ENCODE data around the gene UBE2G1.

The UBE2G1 gene

DNA sequence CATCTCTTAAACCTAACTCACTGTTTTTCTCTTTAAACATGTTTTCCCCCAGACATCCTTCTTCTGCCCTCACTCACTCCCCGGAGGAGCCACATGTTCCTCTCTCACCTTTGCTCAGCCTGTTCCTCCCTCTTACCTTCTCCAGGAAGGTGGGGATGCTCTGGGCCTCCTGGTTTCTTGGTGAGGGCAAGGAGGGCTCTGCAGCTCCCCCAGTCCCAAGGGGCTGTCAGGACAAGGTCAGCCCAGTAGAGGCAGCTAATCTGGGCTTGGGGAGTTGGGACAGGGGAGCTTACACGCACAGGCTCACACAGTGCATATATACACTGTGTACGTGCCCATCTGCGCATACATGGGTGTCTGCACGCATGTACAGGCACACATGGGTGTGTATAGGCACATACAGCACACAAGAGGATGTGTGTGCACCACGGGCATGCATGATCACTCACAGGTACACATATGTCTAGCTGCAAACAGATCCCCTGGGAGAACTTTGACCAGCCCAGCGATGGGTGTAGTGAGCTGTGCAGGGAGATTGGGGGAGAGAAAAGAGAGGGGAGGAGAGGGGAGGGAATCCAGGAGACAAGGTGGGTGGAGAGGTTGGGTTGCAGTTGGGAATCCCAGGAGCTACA is 38.7 kb upstream of the UBE2G1 start:
- no peak overlapping the region for H3K4me2 ChIP-seq (ENCODE audit: low read length)
- H3K79me2 ChIP-seq (ENCODE audit: low read length) = no peaks in the 10 kb centered on the region
- no peak overlapping the region for H3K4me3 ChIP-seq (ENCODE audit: low read length)
- H3K27ac ChIP-seq (ENCODE audit: low read length) = no peak overlapping the region
- no peaks in the 10 kb centered on the region for H3K4me1 ChIP-seq (ENCODE audit: low read length)
- no peaks in the 10 kb centered on the region for H4K20me1 ChIP-seq (ENCODE audit: insufficient read depth, low read length)
- no peaks in the 10 kb centered on the region for H3K9me3 ChIP-seq (ENCODE audit: insufficient read depth, low read length)
- TF ChIP-seq, protein P1, sequence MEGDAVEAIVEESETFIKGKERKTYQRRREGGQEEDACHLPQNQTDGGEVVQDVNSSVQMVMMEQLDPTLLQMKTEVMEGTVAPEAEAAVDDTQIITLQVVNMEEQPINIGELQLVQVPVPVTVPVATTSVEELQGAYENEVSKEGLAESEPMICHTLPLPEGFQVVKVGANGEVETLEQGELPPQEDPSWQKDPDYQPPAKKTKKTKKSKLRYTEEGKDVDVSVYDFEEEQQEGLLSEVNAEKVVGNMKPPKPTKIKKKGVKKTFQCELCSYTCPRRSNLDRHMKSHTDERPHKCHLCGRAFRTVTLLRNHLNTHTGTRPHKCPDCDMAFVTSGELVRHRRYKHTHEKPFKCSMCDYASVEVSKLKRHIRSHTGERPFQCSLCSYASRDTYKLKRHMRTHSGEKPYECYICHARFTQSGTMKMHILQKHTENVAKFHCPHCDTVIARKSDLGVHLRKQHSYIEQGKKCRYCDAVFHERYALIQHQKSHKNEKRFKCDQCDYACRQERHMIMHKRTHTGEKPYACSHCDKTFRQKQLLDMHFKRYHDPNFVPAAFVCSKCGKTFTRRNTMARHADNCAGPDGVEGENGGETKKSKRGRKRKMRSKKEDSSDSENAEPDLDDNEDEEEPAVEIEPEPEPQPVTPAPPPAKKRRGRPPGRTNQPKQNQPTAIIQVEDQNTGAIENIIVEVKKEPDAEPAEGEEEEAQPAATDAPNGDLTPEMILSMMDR (IDR thresholded peaks at IDR 0.05; ENCODE audit: low read depth, low read length) = no peak
- no peak for TF ChIP-seq EZH2phosphoT487 (IDR thresholded peaks at IDR 0.05; ENCODE audit: low read depth)
- H3K9ac ChIP-seq (ENCODE audit: low read length) = no peak overlapping the region
- no peak overlapping the region for H2AFZ ChIP-seq (ENCODE audit: low read depth, low read length)
- no peaks in the 10 kb centered on the region for H3K27me3 ChIP-seq (ENCODE audit: low read depth, low read length)
- no peaks in the 10 kb centered on the region for H3K36me3 ChIP-seq (replicated peaks; ENCODE audit: low read depth, low read length)

DNA sequence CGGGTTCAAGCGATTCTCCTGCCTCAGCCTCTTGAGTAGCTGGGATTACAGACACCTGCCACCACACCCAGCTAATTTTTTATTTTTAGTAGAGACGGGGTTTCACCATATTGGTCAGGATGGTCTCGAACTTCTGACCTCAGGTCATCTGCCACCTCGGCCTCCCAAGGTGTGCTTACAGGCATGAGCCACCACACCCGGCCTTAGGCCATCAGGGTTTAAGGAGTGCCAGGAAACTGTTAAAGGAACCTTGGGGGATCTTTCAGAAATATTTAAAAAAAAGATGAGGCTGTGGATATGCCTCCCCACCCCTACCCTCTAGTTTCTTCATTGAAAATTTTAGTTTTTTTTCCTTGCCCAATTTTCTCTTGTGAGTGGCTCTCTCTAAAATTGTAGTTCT is 31.4 kb upstream of the UBE2G1 start:
- TF ChIP-seq, protein P1 (IDR thresholded peaks at IDR 0.05; ENCODE audit: low read depth, low read length) = no peak
- TF ChIP-seq EZH2phosphoT487 (IDR thresholded peaks at IDR 0.05; ENCODE audit: low read depth) = no peak
- H2AFZ ChIP-seq (ENCODE audit: low read depth, low read length) = no peak overlapping the region
- H3K4me3 ChIP-seq (ENCODE audit: low read length) = no peak overlapping the region
- no peaks in the 10 kb centered on the region for H3K79me2 ChIP-seq (ENCODE audit: low read length)
- peaks cover 41% of the 10 kb centered on the region for H3K4me1 ChIP-seq (ENCODE audit: low read length)
- H3K9ac ChIP-seq (ENCODE audit: low read length) = no peak overlapping the region
- no peak overlapping the region for H3K4me2 ChIP-seq (ENCODE audit: low read length)
- H3K36me3 ChIP-seq (replicated peaks; ENCODE audit: low read depth, low read length) = no peaks in the 10 kb centered on the region
- H3K27ac ChIP-seq (ENCODE audit: low read length) = no peak overlapping the region
- H3K9me3 ChIP-seq (ENCODE audit: insufficient read depth, low read length) = no peaks in the 10 kb centered on the region; the same call in 1 of the 2 replicates
- no peaks in the 10 kb centered on the region for H4K20me1 ChIP-seq (ENCODE audit: insufficient read depth, low read length)
- no peaks in the 10 kb centered on the region for H3K27me3 ChIP-seq (ENCODE audit: low read depth, low read length)

- no peaks in the 10 kb centered on the region for H3K79me2 ChIP-seq (ENCODE audit: low read length)
- peaks cover 49% of the 10 kb centered on the region for H3K4me1 ChIP-seq (ENCODE audit: low read length)
- TF ChIP-seq, protein P1 (IDR thresholded peaks at IDR 0.05; ENCODE audit: low read depth, low read length) = no peak
- TF ChIP-seq EZH2phosphoT487 (IDR thresholded peaks at IDR 0.05; ENCODE audit: low read depth) = no peak
- no peaks in the 10 kb centered on the region; the same call in 1 of the 2 replicates for H3K9me3 ChIP-seq (ENCODE audit: insufficient read depth, low read length)
- no peak overlapping the region for H3K9ac ChIP-seq (ENCODE audit: low read length)
- H3K4me3 ChIP-seq (ENCODE audit: low read length) = no peak overlapping the region
- peaks cover 6% of the 10 kb centered on the region; the same call in 1 of the 2 replicates for H3K27me3 ChIP-seq (ENCODE audit: low read depth, low read length)
- no peaks in the 10 kb centered on the region for H3K36me3 ChIP-seq (replicated peaks; ENCODE audit: low read depth, low read length)
- no peak overlapping the region for H2AFZ ChIP-seq (ENCODE audit: low read depth, low read length)
- no peak overlapping the region for H3K27ac ChIP-seq (ENCODE audit: low read length)
- no peaks in the 10 kb centered on the region for H4K20me1 ChIP-seq (ENCODE audit: insufficient read depth, low read length)
- H3K4me2 ChIP-seq (ENCODE audit: low read length) = no peak overlapping the region
These were observed 28.6 kb upstream of the UBE2G1 start for GRCh38 chr17:4395111-4395478.

DNA sequence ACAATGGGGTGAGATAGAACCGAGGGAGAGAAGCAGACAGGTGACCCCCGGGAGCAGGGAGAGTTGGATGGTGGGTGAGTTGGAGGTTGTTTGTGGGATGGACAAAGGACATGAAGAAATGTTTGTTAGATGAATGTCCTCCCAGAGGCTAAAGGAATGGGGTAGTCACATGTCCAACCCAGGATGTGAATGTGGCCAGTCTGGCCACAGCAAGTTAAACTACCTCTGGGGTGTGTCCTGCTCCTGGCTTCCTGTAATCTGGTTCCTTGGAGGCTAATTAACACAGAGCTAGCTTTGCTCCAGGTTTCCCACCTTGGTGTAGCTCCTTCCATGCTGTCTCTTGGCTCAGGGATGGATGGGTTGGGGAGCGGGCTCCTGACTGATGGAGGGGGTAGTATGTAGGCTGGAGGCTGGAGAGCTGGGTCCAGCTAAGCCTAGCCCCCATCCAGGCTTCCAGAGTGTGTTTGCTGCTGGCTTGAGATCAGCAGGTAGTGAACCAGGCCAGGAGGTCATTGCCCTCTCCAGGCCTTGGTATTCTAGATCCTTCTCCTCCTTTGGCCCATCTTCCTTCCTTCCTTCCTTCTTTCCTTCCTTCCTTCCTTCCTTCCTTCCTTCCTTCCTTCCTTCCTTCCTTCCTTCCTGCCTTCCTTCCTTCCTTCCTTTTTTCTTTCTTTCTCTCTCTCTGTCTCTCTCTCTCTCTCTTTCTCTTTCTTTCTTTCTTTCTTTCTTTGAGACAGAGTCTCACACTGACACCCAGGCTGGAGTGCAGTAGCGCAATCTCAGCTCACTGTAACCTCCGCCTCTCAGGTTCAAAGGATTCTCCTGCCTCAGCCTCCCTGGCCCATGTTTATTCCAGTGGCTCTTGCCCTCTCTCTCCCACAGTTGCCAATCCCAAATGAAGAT is 28.0 kb upstream of the UBE2G1 start:
- Histone ChIP-seq H3K4me2 (ENCODE audit: low read length) (peak overlapping the region; percentile 63), H3K36me3 (replicated peaks; ENCODE audit: low read depth, low read length) (no peaks in the 10 kb centered on the region), H4K20me1 (ENCODE audit: insufficient read depth, low read length) (no peaks in the 10 kb centered on the region), H3K79me2 (ENCODE audit: low read length) (no peaks in the 10 kb centered on the region), H3K27me3 (ENCODE audit: low read depth, low read length) (peaks cover 6% of the 10 kb centered on the region; the same call in 1 of the 2 replicates), H3K9ac (ENCODE audit: low read length) (0 out of 2 replicates have a peak overlapping the region, but pooled peaks have one; percentile 4), H3K4me3 (ENCODE audit: low read length) (peak overlapping the region; percentile 49), H3K9me3 (ENCODE audit: insufficient read depth, low read length) (no peaks in the 10 kb centered on the region; the same call in 1 of the 2 replicates), H2AFZ (ENCODE audit: low read depth, low read length) (no peak overlapping the region), H3K27ac (ENCODE audit: low read length) (no peak overlapping the region), H3K4me1 (ENCODE audit: low read length) (peaks cover 49% of the 10 kb centered on the region)
- TF ChIP-seq, protein P1 (IDR thresholded peaks at IDR 0.05; ENCODE audit: low read depth, low read length) = no peak
- no peak for TF ChIP-seq EZH2phosphoT487 (IDR thresholded peaks at IDR 0.05; ENCODE audit: low read depth)

Data from OCI-LY3 (cell line).